HG02588 (cell line): Measurements from ENCODE around the gene FBXO8.
A peak's percentile ranks its signal among the peaks of the same experiment; 100 is the strongest.
"Not testable (repeated sequence)": the region's sequence is repeated elsewhere in the genome, so short reads cannot be mapped to it uniquely, and the experiment has no call there.

ENCODE experiments used
- ATAC-seq: cut with Tn5 transposase; IDR thresholded peaks from one replicate; pipeline ENCODE4 v1.9.1; 2021; ENCODE audit warnings: mild to moderate bottlenecking, moderate library complexity; ENCODE audit not compliant: unreplicated experiment

The FBXO8 gene

GRCh38 chr4:174284487-174284886, 1.0 kb upstream of the FBXO8 start:
- no peak for ATAC-seq

- peak; percentile 99 for ATAC-seq
These were observed 496 bp downstream of the FBXO8 start for GRCh38 chr4:174282836-174283506.

DNA sequence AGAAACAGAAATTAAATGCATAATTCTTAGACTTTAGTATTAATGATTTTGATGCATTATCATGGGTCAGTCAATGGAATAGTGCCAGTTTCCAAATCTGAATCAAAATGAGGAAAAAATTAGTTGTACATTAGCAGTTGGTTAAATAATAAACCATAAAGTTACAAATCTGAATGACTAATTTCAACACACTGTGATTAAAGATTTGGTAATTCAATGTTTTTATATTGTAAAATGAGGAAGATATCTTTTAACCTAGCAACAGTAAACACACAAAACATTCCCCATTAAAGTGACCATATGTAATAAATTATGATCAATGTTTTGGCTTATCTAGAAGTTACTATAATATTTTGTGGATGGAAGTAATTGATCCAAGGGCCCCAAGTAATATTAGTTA, 1.6 kb downstream of the FBXO8 start:
- ATAC-seq = no peak

DNA sequence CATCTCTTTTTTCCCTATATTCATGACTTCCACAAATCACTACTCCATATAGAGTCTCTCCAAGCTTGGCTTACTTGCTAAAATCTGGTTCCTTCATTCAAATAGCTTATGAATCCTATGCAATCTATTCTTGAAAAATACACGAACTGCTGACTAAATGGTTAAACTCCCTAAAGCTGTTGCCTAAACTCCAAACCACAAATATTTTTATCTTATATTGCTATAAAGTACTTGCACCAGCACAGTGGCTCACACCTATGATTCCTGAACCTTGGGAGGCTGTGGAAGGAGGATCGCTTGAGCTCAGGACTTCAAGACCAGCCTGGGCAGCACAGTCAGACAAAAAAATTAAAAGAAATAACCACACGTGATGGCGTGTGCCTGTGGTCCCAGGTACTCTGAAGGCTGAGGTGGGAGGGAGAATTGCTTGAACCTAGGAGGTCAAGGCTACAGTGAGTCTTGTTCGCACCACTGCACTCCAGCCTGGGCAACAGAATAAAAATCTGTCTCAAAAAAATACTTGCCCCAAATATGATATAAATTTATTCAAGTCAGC, 2.2 kb downstream of the FBXO8 start:
- no peak for ATAC-seq

DNA sequence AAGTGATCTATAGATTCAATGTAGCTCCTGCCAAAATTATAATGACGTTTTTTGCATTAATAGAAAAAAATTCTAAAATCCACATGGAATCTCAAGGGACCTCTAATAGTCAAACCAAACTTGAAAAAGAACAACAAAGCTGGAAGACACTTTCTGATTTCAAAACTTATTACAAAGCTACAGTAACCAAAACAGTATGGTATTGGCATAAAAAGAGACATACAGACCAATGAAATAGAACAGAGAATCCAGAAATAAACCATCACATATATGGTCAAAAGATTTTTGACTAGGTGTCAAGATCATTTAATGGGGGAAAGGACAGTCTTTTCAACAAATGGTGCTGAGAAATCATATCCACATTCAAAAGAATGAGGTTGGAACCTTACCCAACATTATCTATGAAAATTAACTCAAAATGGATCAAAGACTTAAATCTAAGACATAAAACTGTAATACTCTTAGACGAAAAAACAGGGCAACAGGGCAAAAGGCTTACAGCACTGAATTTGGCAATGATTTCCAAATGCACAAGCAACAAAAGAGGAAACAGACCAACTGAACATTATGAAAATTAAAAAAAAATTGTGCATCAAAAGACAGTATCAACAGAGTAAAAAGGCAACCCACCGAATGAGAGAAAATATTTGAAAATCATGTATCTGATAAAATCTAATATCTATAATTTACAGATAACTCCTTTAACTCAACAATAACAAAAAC, 3.9 kb downstream of the FBXO8 start:
- ATAC-seq = no peak

GRCh38 chr4:174278467-174278866, 5.0 kb downstream of the FBXO8 start:
- no peak for ATAC-seq

DNA sequence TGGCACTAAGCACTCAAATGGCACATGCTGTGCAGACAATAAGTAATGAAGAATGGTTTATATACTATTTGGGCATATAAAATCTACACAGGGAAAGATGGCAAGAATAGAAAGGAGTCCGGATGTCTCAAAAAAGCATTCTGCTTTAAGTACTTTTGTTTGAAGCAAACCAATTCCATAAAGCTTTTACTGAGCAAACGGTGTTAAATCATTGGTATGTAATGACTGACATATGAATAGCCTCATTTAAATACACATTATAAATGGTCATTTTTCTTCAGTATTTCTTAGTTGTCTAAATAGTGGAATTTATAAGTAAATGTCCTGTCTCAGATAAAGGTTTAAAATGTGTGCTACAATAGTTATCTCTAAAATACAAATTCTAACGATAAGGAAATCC, 6.0 kb downstream of the FBXO8 start:
- ATAC-seq = no peak

DNA sequence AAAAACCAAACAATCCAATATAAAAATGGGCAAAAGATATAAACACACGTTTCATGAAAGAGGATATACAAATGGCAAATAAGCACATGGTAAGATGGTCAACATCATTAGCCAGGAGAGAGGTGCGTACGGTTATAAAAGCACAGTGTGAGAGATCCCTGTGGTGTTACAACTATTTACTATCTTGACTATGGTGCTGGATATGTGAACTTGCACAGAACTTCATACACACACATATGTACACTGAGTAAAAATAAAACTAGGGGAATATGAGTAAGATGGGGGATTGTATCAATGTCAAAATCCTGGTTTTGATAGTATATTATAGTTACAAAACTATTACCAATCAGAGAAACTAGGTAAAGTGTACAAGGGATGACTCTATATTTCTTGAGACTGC, 8.4 kb downstream of the FBXO8 start:
- no peak for ATAC-seq

DNA sequence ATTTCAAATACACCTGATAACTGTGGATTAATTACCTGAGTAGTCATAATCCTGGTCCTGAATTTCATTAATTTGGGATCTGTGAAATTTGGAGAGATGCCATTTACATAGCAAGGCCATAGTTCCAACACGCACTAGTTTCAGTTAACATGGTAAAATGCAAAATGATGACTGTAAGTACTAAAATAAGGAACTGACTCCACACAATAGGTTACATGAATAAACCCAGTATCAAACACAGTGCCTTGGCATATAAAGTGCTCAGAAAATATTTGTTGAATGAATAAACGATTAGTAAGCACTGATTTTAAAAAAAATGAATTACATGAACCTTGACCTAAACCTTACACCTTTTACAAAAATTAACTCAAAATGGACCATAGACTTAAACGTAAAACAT, 9.0 kb downstream of the FBXO8 start:
- ATAC-seq = no peak

GRCh38 chr4:174273930-174274329, 9.5 kb downstream of the FBXO8 start:
- ATAC-seq = no peak

DNA sequence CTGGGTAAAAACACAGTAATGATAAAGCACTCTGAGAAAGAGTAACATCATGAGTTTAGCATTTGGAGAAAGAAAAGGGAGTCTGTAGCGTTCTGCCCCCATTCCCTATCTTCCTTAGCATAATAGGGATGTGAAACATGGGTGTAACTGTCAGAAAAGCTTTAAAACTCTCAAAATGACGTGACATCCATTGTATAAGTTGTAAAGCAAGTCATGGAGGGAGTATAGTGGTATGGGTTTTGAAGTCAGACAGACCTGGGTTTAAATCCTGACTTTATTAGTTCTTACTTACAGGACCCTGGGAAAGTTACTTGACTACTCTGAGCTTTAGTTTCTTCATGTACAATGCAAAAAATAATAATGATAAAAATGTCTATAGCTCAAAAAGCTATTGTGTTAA, 17.1 kb downstream of the FBXO8 start:
- no peak for ATAC-seq

GRCh38 chr4:174265916-174266315, 17.6 kb downstream of the FBXO8 start:
- ATAC-seq = no peak

GRCh38 chr4:174263445-174263736, 20.1 kb downstream of the FBXO8 start:
- ATAC-seq = no peak

DNA sequence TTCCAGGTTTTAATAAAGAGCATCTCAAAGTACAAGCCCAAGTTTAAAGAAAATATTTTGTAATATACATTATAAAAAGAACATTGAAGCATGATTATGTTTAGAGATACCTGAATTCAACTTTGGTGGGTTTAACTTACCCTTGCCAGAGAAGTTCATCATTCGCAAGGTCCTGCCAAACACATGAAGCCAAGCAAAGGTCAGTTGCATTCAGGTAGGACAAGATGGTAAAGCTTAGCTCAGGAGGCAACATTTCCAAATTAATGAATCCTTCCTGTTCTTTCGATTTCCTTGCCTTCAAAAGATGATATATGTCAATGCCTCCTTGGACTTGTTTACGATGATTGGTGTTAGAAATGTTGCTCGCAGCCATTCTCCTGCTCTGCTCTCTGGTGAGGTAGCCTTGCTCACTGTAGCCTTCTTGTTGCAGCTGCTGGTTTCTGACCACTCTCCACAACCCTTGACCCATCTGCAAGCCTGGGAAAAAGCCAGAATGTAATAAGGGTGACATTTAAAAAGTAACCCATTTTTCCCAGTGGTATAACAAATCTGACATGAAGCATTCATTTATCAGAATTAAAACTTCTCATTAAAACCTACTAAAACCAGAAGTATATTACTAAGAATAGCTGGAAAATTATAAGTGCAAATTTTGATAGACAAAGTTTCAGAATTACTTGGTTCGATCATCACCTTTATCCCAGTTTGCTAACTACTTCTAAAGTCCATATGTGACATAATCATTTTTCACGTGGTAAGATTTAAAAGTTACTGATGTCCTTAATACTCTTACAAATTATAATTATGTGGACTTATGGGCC, 20.6 kb downstream of the FBXO8 start:
- ATAC-seq = no peak

- not testable (repeated sequence) for ATAC-seq
These were observed 22.0 kb downstream of the FBXO8 start for GRCh38 chr4:174261432-174261831.

DNA sequence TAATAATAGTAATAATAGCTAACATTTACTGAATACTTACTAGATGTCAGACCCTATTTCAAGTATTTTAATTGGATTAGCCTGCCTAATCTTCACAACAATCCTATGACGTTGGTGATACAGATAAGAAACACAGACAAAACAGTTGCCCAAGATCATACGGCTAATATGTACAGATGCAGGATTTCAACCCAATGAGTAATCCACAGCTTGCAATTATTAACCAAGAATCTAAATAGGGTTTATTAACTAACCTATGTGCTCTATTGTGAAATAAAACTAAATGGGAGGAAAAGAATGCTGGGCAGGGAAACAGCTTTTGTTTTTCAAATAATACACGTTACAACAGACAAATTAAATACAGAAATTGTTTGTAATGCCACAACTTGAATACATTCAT, 23.4 kb downstream of the FBXO8 start:
- peak; percentile 52 for ATAC-seq

DNA sequence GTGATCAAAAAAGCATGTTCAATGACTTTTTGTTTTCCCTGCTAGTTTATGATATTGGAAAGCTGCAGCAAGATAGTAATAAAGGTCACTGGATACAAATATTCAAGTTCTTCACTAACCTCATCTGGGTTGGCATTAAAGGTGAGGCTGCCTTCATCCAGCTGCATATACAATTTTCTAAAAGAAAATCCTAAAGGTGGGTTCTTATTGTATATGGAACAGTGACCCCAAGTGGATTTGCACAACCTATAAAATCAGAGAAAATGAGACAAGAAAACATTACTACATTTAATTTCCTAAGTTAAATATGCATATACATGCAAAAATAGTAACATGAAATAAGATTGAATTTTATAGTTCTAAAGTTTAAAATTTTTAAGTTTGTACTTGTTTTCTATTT, 23.9 kb downstream of the FBXO8 start:
- no peak for ATAC-seq

DNA sequence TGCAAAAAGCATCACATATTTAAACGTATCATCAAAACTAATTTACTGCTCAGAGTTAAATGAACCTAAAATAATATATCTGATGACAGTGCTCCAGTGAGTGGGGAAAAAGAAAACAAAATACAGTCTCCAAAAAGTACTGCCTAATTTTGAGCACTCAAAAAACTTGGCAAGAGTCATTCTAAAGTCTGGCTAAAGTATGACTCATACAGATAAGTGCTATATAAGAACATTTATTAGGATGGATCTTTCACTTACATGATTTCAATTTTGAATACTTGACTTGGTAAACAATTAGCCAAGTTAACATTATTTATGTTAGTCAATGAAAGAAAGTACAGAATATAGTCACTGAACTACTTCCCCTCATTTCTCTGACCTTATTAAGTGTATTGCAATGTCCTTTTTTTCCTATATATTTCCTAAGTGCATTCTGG, 27.2 kb downstream of the FBXO8 start:
- ATAC-seq = no peak

DNA sequence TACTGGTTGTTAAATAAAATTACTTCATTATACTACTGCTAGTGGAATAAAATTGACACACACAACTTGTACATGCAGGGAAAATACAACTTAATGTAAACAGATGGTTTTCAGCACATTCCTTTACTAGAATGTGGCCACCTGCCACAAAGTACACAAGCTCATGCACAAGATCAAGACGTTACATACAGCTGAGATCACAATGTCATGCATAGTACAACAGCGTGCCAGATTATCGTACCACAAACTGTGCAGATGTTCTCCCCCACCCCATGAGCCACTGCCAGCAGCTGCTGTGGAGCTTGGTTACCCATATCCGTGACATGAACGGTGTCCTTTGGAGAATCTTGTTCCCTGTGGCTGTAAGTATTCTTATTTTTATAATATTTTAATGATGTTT, 27.7 kb downstream of the FBXO8 start:
- ATAC-seq = no peak

DNA sequence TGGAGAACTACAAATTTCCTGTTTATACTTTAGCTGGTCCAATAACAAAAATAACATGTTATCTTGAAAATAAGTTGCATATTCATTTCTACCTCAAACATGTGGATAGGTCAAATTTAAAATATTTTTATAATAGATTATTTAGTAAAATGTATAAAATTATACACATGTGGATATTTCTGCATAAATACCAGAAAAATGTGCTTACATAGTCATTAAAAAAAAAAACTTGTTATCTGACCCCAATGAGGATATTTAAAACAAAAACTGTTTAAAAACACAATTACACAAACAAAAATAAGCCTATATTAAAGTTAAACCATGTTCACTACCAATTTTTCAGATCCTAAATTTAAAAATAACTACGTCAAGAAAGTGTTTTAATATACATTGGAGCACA, 28.1 kb downstream of the FBXO8 start:
- no peak for ATAC-seq

GRCh38 chr4:174254613-174255012, 28.9 kb downstream of the FBXO8 start:
- ATAC-seq = no peak

DNA sequence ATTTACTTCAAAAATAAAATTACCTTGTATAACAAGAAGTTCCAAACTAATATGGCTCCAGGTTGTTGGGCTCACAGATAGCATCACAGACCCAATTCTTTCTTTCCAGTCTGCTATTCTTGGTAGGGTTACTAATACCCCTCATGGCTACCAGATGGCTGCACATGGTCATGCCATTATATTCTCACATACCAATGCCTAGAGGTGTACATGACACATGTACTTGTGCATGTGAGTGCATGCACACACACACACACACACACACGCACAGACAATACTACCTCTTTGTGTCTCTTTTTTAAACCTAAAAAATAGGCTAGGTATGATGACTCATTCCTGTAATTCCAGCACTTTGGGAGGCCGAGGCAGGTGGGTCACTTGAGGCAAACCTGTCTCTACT, 31.1 kb downstream of the FBXO8 start:
- ATAC-seq = no peak
